Neural progenitor cell (in vitro differentiated cells): ENCODE measurements around the gene TIGIT. TPM values are rescaled to one million over a fixed set of nuclear protein-coding genes. Genes with fewer than 3 reads are reported as not detected.

ENCODE experiments used
- DNase-seq: peaks from one replicate; pipeline ENCODE4 v3.0.0-alpha.2; 2016; ENCODE audit warnings: low spot score
- H2AFZ ChIP-seq: fragments of 200-600 bp; sonication (generic); replicated peaks from 2 replicates; pipeline ENCODE4 v1.6.1; 2016; ENCODE audit warnings: antibody characterized with exemption
- H3F3A ChIP-seq: fragments of 200-600 bp; sonication (generic); 2 replicates; pipeline ENCODE4 v1.6.1; 2016; ENCODE audit warnings: antibody characterized with exemption, low read depth
- H3K27ac ChIP-seq: fragments of 200-600 bp; sonication (generic); 2 replicates; pipeline ENCODE4 v1.5.1; 2016; ENCODE audit warnings: mild to moderate bottlenecking
- H3K27me3 ChIP-seq: fragments of 200-600 bp; sonication (generic); 2 replicates; pipeline ENCODE4 v1.6.1; 2016; ENCODE audit warnings: mild to moderate bottlenecking, moderate library complexity
- H3K36me3 ChIP-seq: fragments of 200-600 bp; sonication (generic); 2 replicates; pipeline ENCODE4 v1.5.1; 2016
- H3K4me1 ChIP-seq: fragments of 200-600 bp; sonication (generic); 2 replicates; pipeline ENCODE4 v1.6.1; 2016; ENCODE audit warnings: mixed run types
- H3K4me2 ChIP-seq: fragments of 200-600 bp; sonication (generic); 2 replicates; pipeline ENCODE4 v1.6.1; 2016
- H3K4me3 ChIP-seq: fragments of 200-600 bp; sonication (generic); 2 replicates; pipeline ENCODE4 v1.5.1; 2016
- H3K79me2 ChIP-seq: fragments of 200-600 bp; sonication (generic); 2 replicates; pipeline ENCODE4 v1.6.1; 2016; ENCODE audit warnings: low read depth
- H3K9ac ChIP-seq: fragments of 200-600 bp; sonication (generic); 2 replicates; pipeline ENCODE4 v1.6.1; 2016
- H3K9me3 ChIP-seq: fragments of 200-600 bp; sonication (generic); 2 replicates; pipeline ENCODE4 v1.5.1; 2016; ENCODE audit warnings: low read depth
- H4K20me1 ChIP-seq: fragments of 200-600 bp; sonication (generic); 2 replicates; pipeline ENCODE4 v1.6.1; 2016; ENCODE audit warnings: low read depth
- H3K27ac Mint-ChIP-seq: 3 replicates; pipeline ENCODE4 v1.8.0; 2021; ENCODE audit warnings: mixed read lengths
- H3K27me3 Mint-ChIP-seq: 2 replicates; pipeline ENCODE4 v1.8.0; 2022; ENCODE audit warnings: low read depth, mild to moderate bottlenecking, inconsistent platforms, moderate library complexity, mixed read lengths; ENCODE audit not compliant: insufficient read depth
- H3K36me3 Mint-ChIP-seq: 3 replicates; pipeline ENCODE4 v1.8.0; 2021; ENCODE audit warnings: mixed read lengths
- H3K4me1 Mint-ChIP-seq: 3 replicates; pipeline ENCODE4 v1.8.0; 2021; ENCODE audit warnings: mixed read lengths
- H3K4me3 Mint-ChIP-seq: 3 replicates; pipeline ENCODE4 v1.8.0; 2021; ENCODE audit warnings: mild to moderate bottlenecking, moderate library complexity, mixed read lengths
- H3K9me3 Mint-ChIP-seq: 3 replicates; pipeline ENCODE4 v1.8.0; 2020; ENCODE audit warnings: mixed read lengths
- EZH2 ChIP-seq: fragments of 200-600 bp; sonication (generic); IDR thresholded peaks from 2 replicates; pipeline ENCODE4 v1.6.1; 2017; ENCODE audit warnings: antibody characterized with exemption, mild to moderate bottlenecking, moderate library complexity
- EZH2phosphoT487 ChIP-seq: fragments of 200-600 bp; sonication (generic); IDR thresholded peaks from 2 replicates; pipeline ENCODE4 v1.6.1; 2017; ENCODE audit warnings: antibody characterized with exemption
- microRNA counts: library from miRNA; unstranded; fragments of <30 nt; microRNA quantifications from one replicate; lab custom pipeline; 2016
- total RNA-seq: library from RNA; depleted of rRNA; stranded (reverse); fragments of >200 nt; gene quantifications from 2 replicates; pipeline ENCODE4 v1.2.3, GENCODE V29; 2015; ENCODE audit warnings: low replicate concordance
- TF ChIP-seq, protein P1 (sequence below): fragments of 200-600 bp; sonication (generic); IDR thresholded peaks from 2 replicates; pipeline ENCODE4 v1.5.1; 2017; ENCODE audit warnings: antibody characterized with exemption, mild to moderate bottlenecking

TIGIT gene
- total RNA-seq, 1 donor from 2014 or later: not detected

- Histone ChIP-seq H3K27me3 (no peaks in the 10 kb centered on the region), H3K9me3 (no peaks in the 10 kb centered on the region), H3K4me1 (peaks cover 29% of the 10 kb centered on the region), H2AFZ (peak overlapping the region; percentile 57), H4K20me1 (peaks cover 10% of the 10 kb centered on the region), H3K79me2 (no peaks in the 10 kb centered on the region), H3K4me2 (peak overlapping the region; percentile 72), H3K36me3 (no peaks in the 10 kb centered on the region), H3K9ac (no peak overlapping the region), H3K4me3 (peak overlapping the region; percentile 34), H3F3A (peaks cover 14% of the 10 kb centered on the region), H3K27ac (peak overlapping the region; percentile 86)
- Mint-ChIP-seq H3K27ac (no peak overlapping the region), H3K9me3 (no peaks in the 10 kb centered on the region), H3K4me1 (peaks cover 5% of the 10 kb centered on the region), H3K36me3 (peaks cover 4% of the 10 kb centered on the region), H3K4me3 (no peak overlapping the region), H3K27me3 (no peaks in the 10 kb centered on the region)
- no peak for DNase-seq
- TF ChIP-seq EZH2 (no peak), EZH2phosphoT487 (no peak)
- TF ChIP-seq, protein P1, sequence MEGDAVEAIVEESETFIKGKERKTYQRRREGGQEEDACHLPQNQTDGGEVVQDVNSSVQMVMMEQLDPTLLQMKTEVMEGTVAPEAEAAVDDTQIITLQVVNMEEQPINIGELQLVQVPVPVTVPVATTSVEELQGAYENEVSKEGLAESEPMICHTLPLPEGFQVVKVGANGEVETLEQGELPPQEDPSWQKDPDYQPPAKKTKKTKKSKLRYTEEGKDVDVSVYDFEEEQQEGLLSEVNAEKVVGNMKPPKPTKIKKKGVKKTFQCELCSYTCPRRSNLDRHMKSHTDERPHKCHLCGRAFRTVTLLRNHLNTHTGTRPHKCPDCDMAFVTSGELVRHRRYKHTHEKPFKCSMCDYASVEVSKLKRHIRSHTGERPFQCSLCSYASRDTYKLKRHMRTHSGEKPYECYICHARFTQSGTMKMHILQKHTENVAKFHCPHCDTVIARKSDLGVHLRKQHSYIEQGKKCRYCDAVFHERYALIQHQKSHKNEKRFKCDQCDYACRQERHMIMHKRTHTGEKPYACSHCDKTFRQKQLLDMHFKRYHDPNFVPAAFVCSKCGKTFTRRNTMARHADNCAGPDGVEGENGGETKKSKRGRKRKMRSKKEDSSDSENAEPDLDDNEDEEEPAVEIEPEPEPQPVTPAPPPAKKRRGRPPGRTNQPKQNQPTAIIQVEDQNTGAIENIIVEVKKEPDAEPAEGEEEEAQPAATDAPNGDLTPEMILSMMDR: no peak
Observed at GRCh38 chr3:114355653-114356052, 61.8 kb downstream of the TIGIT start.

DNA sequence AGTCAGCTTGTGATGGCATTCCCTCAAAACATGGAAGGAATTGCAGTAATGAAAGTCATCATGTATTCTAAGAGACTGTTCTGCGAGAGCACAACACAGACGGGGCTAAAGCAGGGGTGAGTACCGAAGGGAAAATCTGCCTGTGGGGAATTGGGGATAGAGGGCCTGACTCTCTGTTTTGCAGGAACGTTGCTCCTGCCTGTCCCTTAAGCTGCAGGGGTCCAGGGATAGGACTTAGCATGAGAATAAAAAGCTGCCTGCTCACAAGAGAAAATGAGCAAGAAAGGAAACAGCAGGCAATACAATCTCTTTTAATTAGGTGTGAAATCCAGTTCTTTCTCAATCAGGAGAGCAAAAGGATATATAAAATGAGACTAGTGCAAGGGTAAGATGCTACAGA lies 62.2 kb downstream of the TIGIT start:
- Histone ChIP-seq H3K9me3 (no peaks in the 10 kb centered on the region), H3K4me2 (peak overlapping the region; percentile 72), H3K36me3 (no peaks in the 10 kb centered on the region), H3K27me3 (no peaks in the 10 kb centered on the region), H3K4me1 (peaks cover 29% of the 10 kb centered on the region), H3K27ac (peak overlapping the region; percentile 86), H4K20me1 (peaks cover 10% of the 10 kb centered on the region), H3F3A (peaks cover 14% of the 10 kb centered on the region), H3K9ac (no peak overlapping the region), H3K79me2 (no peaks in the 10 kb centered on the region), H3K4me3 (peak overlapping the region; percentile 34), H2AFZ (peak overlapping the region; percentile 57)
- peaks cover 5% of the 10 kb centered on the region for H3K4me1 Mint-ChIP-seq
- TF ChIP-seq EZH2: no peak
- TF ChIP-seq, protein P1: no peak
- TF ChIP-seq EZH2phosphoT487: no peak
- no peak overlapping the region for H3K27ac Mint-ChIP-seq
- no peaks in the 10 kb centered on the region for H3K9me3 Mint-ChIP-seq
- H3K36me3 Mint-ChIP-seq: peaks cover 1% of the 10 kb centered on the region
- no peak overlapping the region for H3K4me3 Mint-ChIP-seq
- peak; percentile 84 for DNase-seq
- no peaks in the 10 kb centered on the region for H3K27me3 Mint-ChIP-seq

DNA sequence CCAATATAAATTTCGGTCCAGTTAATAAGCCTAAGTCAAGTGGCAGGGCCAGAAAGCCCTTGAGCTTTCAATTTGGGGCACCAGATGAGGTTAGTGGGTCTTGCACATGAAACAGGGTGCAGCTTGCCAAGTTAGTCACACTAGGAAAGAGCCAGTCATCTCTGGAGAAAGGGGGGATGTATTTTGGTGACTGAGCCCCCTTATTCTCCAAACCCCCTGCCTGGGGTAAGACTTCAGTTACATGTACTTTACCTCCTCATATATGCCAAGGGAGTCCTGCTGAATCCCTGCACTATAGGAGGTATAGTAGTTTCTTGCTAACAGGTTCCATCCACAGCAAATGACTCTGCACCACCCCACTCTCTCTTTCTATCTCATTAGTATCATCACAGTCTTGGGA lies 62.7 kb downstream of the TIGIT start:
- H3K36me3 ChIP-seq: no peaks in the 10 kb centered on the region
- H3K4me3 Mint-ChIP-seq: peak overlapping the region; percentile 3
- H3K9ac ChIP-seq: no peak overlapping the region
- H2AFZ ChIP-seq: no peak overlapping the region
- peaks cover 1% of the 10 kb centered on the region for H3K36me3 Mint-ChIP-seq
- no peaks in the 10 kb centered on the region for H3K27me3 ChIP-seq
- H3K27ac ChIP-seq: no peak overlapping the region
- H3K9me3 Mint-ChIP-seq: no peaks in the 10 kb centered on the region
- H3K4me2 ChIP-seq: peak overlapping the region; percentile 72
- DNase-seq: no peak
- H3K79me2 ChIP-seq: no peaks in the 10 kb centered on the region
- peaks cover 29% of the 10 kb centered on the region for H3K4me1 ChIP-seq
- TF ChIP-seq EZH2 (no peak), EZH2phosphoT487 (no peak)
- H3K27ac Mint-ChIP-seq: no peak overlapping the region
- H3K9me3 ChIP-seq: no peaks in the 10 kb centered on the region
- no peaks in the 10 kb centered on the region for H3K27me3 Mint-ChIP-seq
- peaks cover 5% of the 10 kb centered on the region for H3K4me1 Mint-ChIP-seq
- H4K20me1 ChIP-seq: peaks cover 10% of the 10 kb centered on the region
- no peak overlapping the region for H3K4me3 ChIP-seq
- peaks cover 14% of the 10 kb centered on the region for H3F3A ChIP-seq

MicroRNA genes within 50 kb of the gene (microRNA counts, 767-probe panel; counts per million panel counts)
- 460 counts per million, percentile 90 among the panel's probes with 10 or more counts for microRNA hsa-miR-568 (lab: Ali Mortazavi, UCI)

Other genes with a start within 250 kb of the TIGIT start
- gene CCDC191, start 237.5 kb upstream of the TIGIT start, total RNA-seq: 4.9 and 6.4 TPM in 2 replicates
- gene QTRT2, start 237.3 kb upstream of the TIGIT start, total RNA-seq: 28.2 and 32.1 TPM in 2 replicates
- gene DRD3, start 115.0 kb upstream of the TIGIT start, total RNA-seq: not detected in 2 replicates
- gene ZNF80, start 56.5 kb upstream of the TIGIT start, total RNA-seq: not detected in 2 replicates